Stimulated activated effector memory CD8-positive, alpha-beta T cell treated with anti-CD3 and anti-CD28 coated beads, Interleukin-12 subunit alpha, Interleukin-12 subunit beta, amount 100 ng/mL, for 72 hours (primary cell): ENCODE data around the gene PTGIS.

Experiments
- ATAC-seq: fragments of 150-1000 bp; cut with Tn5 transposase; 2 replicates; pipeline ENCODE4 v1.10.0; 2021
- DNase-seq, 2 donors: peaks; one replicate each; pipeline ENCODE4 v3.0.0; 2021 to 2022; ENCODE audit warnings: low spot score in 2 of 2
- H3K27ac Mint-ChIP-seq: one replicate; pipeline ENCODE4 v1.8.0; 2022; ENCODE audit warnings: mild to moderate bottlenecking, mixed read lengths
- H3K36me3 Mint-ChIP-seq: one replicate; pipeline ENCODE4 v1.8.0; 2022; ENCODE audit warnings: mild to moderate bottlenecking, mixed read lengths
- H3K4me1 Mint-ChIP-seq: one replicate; pipeline ENCODE4 v1.8.0; 2022; ENCODE audit warnings: mixed read lengths
- H3K4me3 Mint-ChIP-seq: one replicate; pipeline ENCODE4 v1.8.0; 2022; ENCODE audit warnings: mild to moderate bottlenecking, mixed read lengths
- H3K9me3 Mint-ChIP-seq: one replicate; pipeline ENCODE4 v1.8.0; 2022; ENCODE audit warnings: mixed read lengths

PTGIS gene

DNA sequence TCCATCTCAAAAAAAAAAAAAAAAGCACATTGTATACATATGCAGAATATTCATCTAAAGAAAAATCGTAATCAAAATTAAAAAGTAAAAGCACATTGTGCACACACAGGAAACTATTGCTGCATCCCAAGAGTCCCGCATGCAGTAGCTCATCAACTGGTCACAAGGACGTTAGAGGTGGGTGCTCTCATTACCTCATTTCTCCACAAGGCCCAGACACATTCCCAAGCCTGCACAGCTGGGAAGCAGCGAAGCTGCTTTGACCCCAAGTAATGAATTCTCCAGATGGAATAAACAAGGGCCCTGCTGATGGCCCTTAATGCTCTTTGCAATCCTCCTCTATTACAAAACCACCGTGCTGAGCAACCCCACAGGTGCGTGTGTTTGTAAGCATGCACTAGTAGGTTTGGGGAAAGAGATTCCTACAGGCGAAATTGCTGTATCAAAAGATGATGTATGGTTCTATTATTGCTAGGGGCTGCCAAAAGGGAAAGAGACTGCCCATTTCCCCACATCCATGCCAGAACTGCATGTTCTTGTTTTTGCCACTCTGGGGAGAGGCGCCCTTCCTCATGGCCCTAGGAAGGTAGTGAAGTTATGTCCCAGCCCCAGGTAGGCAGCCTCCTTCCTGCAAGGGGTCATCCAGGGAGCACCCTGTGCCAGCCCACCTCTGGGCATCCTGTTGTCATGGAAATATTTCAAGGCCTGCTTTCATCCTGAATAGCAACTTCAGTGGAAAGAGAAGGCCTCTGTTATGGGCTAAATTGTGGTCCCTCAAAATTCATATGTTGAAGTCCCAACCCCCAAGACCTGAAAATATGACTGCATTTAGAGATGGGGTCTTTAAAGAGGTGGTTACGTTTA lies 34.6 kb upstream of the PTGIS start:
- Mint-ChIP-seq H3K36me3 (peaks cover 74% of the 10 kb centered on the region), H3K9me3 (no peaks in the 10 kb centered on the region), H3K27ac (peak overlapping the region; percentile 32), H3K4me1 (peaks cover 27% of the 10 kb centered on the region), H3K4me3 (no peak overlapping the region)
- ATAC-seq = no peak
- DNase-seq = no peak

- Mint-ChIP-seq H3K4me1 (peaks cover 36% of the 10 kb centered on the region), H3K36me3 (peaks cover 85% of the 10 kb centered on the region), H3K9me3 (no peaks in the 10 kb centered on the region), H3K27ac (peak overlapping the region; percentile 88), H3K4me3 (no peak overlapping the region)
- no peak for DNase-seq
- no peak for ATAC-seq
Measured at GRCh38 chr20:49601153-49601924, 33.4 kb upstream of the PTGIS start.

DNA sequence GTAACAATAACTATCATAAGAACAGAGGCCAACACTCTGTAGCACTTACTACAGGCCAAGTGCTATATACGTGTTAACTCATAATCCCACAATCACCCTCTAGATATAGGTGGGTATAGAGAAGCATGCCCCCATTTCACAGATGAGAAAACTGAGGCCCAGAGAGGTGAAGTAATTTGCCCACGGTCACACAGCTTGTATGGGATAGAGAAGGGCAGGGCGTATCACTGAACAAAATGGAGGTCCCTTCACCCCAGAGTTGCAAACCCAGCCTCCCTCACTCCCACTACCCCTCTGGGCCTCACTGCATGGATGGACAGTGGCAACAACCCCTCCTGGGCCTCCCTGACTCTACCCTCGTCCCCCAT lies 31.8 kb upstream of the PTGIS start:
- H3K4me3 Mint-ChIP-seq = no peak overlapping the region
- H3K36me3 Mint-ChIP-seq = peaks cover 91% of the 10 kb centered on the region
- ATAC-seq (no peak), DNase-seq (no peak)
- H3K9me3 Mint-ChIP-seq = no peaks in the 10 kb centered on the region
- peak overlapping the region; percentile 88 for H3K27ac Mint-ChIP-seq
- H3K4me1 Mint-ChIP-seq = peaks cover 52% of the 10 kb centered on the region

DNA sequence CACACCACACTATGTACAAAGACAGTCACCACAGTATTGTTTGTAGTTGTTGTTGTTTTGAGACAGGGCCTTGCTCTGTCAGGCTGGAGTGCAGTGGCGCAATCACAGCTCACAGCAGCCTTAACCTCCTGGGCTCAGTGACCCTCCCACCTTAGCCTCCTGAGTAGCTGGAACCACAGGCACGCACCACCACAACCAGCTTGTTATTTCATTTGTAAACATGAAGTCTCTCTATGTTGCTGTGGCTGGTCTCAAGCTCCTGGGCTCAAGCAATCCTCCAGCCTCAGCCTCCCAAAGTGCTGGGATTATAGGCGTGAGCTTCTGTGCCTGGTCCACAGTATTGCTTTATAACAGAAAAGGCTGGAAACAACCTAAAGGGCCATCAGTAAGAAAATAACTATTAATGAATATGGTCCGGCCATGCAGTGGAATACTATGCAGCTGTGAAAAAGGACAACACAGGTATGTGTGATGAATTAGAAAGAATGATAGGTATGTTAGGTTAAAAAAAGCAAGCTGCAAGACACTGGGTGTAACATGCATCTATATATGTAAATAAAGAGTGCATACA lies 30.0 kb upstream of the PTGIS start:
- no peak for DNase-seq
- no peak for ATAC-seq
- Mint-ChIP-seq H3K9me3 (no peaks in the 10 kb centered on the region), H3K4me3 (peak overlapping the region; percentile 90), H3K27ac (peak overlapping the region; percentile 86), H3K36me3 (peaks cover 91% of the 10 kb centered on the region), H3K4me1 (peaks cover 70% of the 10 kb centered on the region)

DNA sequence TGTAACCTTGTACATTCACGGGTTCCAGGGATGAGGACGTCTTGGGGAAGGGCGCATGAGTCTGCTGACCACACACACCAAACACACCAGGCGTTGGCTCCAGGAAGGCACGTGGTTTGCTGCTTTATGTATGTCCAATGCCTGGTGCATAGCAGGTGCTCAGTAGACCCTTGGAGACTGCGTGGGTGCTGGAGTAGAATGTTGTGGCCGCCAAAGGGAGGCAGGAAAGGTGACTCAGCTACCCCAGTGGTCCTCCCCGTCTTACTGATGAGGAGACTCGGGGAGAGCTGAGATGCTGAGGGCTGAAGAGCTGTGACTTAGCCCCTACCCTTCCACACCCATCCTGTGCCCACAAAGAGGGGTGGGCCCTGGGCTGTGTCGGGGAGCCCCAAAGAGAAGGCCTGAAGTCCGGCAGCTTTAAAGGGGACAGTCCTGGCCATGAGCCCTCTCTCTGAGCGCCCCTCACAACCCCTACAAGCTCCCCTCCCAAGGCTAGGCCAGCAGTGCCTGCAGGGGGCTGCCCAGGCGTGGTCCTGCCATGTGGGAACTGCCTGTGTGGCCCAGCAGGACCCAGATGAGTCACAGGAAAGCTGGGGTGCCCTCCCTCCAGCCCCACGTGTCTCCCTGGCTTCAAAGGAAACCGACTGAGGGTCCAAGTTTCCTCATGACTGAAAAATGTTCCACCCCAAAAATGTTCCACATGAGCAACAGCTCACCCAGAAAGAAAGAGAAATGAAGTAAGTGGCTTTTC lies 28.0 kb upstream of the PTGIS start:
- H3K27ac Mint-ChIP-seq = peak overlapping the region; percentile 100
- H3K4me3 Mint-ChIP-seq = peak overlapping the region; percentile 90
- ATAC-seq = peak; percentile 78
- H3K4me1 Mint-ChIP-seq = peaks cover 85% of the 10 kb centered on the region
- H3K9me3 Mint-ChIP-seq = no peaks in the 10 kb centered on the region
- peak; percentile 64 to 92 for DNase-seq
- peaks cover 95% of the 10 kb centered on the region for H3K36me3 Mint-ChIP-seq

DNA sequence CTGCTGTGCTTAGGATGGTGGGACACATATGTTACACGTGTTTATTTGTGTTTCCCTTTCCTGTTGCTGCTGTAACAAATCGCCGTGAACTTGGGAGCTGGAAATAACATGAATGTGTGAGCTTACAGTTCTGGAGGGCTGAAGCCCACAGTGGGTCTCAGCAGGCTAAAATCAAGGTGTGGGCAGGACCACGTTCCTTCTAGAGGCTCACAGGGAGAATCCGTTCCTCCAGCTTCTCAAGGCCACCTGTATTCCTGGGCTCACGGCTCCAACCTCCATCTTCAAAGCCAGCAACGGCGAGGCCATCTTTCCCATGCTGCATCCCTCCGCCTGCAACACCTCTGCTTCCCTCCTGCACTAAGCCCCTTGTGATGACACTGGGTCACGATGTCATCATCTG lies 27.4 kb upstream of the PTGIS start:
- peak overlapping the region; percentile 90 for H3K4me3 Mint-ChIP-seq
- H3K9me3 Mint-ChIP-seq = no peaks in the 10 kb centered on the region
- H3K4me1 Mint-ChIP-seq = peaks cover 85% of the 10 kb centered on the region
- ATAC-seq = no peak
- peaks cover 95% of the 10 kb centered on the region for H3K36me3 Mint-ChIP-seq
- DNase-seq = no peak
- peak overlapping the region; percentile 100 for H3K27ac Mint-ChIP-seq

GRCh38 chr20:49594931-49595315 lies 27.0 kb upstream of the PTGIS start:
- Mint-ChIP-seq H3K27ac (peak overlapping the region; percentile 100), H3K36me3 (peaks cover 95% of the 10 kb centered on the region), H3K4me1 (peaks cover 86% of the 10 kb centered on the region), H3K4me3 (peak overlapping the region; percentile 90), H3K9me3 (peaks cover 4% of the 10 kb centered on the region)
- peak in 1 of 2 donors; percentile 74 for DNase-seq
- no peak for ATAC-seq

DNA sequence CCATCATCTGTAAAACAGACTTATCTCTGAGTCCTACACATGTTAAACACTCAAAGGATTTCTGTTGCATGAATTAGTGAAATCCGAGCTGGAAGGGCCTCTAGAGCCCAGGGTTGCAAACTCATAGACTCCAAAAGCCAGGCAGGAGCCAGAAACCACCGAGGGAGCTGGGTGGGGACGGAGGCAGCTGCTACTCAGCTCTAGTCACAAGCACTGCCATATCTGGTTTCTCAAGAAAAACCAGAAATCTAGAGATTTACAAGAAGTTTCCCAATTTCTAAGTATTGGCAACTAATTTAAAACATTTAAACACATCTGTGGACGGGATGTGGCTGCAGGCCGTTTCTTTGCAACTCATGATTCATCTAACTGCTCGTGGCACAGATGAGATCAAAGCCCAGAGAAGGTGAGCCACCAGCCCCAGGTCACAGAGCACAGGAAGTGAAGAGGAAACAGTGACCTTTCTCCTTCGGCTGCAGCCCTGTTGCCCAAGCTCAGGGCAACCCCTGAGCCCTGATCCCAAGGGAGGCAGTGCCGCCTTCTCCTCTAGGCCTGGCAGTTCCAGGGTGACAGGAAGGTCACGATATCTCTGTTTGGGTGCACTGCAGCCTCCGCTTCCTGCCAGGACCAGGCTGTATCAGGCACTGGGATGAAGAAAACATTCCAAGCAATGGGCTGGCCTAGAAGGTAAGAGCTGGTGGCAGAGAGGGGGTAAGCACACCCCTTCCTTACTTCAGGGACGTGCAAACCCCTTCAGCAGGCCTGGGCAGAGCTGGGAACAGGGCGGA lies 26.4 kb upstream of the PTGIS start:
- DNase-seq (peak; percentile 58 to 90), ATAC-seq (peak; percentile 78)
- peaks cover 6% of the 10 kb centered on the region for H3K9me3 Mint-ChIP-seq
- peak overlapping the region; percentile 100 for H3K27ac Mint-ChIP-seq
- H3K36me3 Mint-ChIP-seq = peaks cover 98% of the 10 kb centered on the region
- peaks cover 87% of the 10 kb centered on the region for H3K4me1 Mint-ChIP-seq
- H3K4me3 Mint-ChIP-seq = peak overlapping the region; percentile 90

GRCh38 chr20:49593466-49594142 lies 25.7 kb upstream of the PTGIS start:
- Mint-ChIP-seq H3K4me1 (peaks cover 90% of the 10 kb centered on the region), H3K4me3 (peak overlapping the region; percentile 90), H3K27ac (peak overlapping the region; percentile 100), H3K36me3 (peaks cover 99% of the 10 kb centered on the region), H3K9me3 (peaks cover 6% of the 10 kb centered on the region)
- peak; percentile 19 to 75 for DNase-seq
- ATAC-seq = no peak

DNA sequence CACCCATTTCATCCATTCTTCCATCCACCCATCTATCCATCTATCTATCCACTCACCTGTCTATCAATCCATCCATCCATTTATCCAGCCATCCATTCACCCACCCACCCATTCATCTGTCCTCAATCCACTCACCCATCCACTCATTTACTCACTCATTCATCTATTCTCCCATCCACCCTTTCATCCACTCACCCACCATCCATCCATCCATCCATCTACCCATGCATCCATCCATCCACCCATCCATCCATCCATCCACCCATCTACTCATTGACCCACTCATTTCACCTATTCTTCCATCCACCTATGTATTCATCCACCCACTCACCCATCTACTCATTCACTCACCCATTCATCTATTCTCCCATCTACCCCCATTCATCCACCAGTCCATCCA lies 24.2 kb upstream of the PTGIS start:
- Mint-ChIP-seq H3K36me3 (peaks cover 85% of the 10 kb centered on the region), H3K4me1 (peaks cover 87% of the 10 kb centered on the region), H3K27ac (peak overlapping the region; percentile 100), H3K4me3 (peak overlapping the region; percentile 90), H3K9me3 (peaks cover 6% of the 10 kb centered on the region)
- DNase-seq (no peak), ATAC-seq (no peak)

DNA sequence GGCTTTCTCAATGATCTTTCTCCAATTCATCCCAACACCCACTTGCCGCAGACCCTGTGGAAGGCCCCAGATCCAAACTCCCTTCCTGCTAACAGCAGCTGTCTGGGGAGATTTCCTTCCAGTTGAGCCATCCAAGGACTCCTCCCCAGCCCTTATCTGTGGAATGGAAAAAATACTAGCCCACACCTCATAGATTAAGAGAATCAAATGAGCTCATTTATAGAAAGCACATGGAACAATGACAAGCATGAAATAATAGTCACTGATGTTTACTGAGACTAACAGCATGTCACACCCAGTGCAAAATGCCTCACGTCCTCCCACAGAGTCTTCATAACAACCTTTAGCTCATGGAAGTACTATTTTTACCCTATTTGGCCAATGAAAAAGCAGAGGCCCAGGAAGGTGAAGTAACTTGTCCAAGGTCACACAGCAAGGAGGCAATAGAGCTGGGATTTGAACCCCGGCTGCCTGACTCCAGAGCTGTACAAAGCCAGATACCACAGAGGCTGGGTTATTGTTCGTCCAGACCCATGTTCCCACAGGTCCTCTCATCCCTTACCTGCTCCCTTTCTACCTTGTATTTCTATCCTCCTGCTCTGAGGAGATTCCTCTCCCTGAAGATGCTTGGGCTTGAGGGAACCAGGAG lies 23.4 kb upstream of the PTGIS start:
- ATAC-seq (peak; percentile 51), DNase-seq (peak in 1 of 2 donors; percentile 67)
- Mint-ChIP-seq H3K4me3 (peak overlapping the region; percentile 90), H3K9me3 (peaks cover 6% of the 10 kb centered on the region), H3K27ac (peak overlapping the region; percentile 100), H3K4me1 (peaks cover 82% of the 10 kb centered on the region), H3K36me3 (peaks cover 77% of the 10 kb centered on the region)

DNA sequence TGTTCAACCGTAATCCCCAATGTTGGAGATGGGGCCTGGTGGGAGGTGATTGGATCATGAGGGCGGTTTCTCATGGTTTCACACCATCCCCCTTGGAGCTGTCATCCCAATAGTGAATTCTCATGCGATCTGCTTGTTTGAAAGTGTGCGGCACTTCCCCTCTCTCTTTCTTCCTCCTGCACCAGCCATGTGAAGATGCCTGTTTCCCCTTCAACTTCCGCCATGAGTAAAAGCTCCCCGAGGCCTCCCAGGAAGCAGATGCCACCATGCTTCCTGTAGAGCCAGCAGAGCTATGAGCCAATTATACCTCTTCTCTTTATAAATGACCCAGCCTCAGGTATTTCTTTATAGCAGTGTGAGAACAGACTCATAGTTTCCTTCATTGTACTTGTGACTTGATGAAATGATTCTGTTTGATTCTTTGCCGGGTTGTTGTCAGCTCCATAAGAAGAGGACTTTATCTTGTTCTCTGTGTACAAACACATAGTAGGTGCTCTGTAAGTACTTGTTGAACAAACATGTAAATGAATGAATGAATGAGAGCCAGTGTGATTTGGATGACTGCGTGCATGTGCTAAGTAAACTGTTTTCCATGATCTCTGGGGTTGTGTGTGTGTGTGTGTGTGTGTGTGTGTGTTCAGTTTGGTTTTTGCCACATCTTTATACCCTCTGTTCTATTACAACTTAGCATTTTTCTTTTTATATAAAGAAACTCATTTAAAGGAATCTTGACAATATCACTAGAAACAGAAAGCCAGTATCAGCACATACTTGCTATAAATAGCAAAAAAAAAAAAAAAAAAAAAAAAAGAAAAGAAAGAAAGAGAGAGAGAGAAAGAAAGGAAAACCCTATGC lies 22.5 kb upstream of the PTGIS start:
- Mint-ChIP-seq H3K4me1 (peaks cover 78% of the 10 kb centered on the region), H3K9me3 (peaks cover 6% of the 10 kb centered on the region), H3K4me3 (peak overlapping the region; percentile 90), H3K36me3 (peaks cover 68% of the 10 kb centered on the region), H3K27ac (peak overlapping the region; percentile 100)
- DNase-seq (no peak), ATAC-seq (no peak)

GRCh38 chr20:49589747-49590146 lies 21.8 kb upstream of the PTGIS start:
- Mint-ChIP-seq H3K36me3 (peaks cover 61% of the 10 kb centered on the region), H3K27ac (peak overlapping the region; percentile 100), H3K4me1 (peaks cover 78% of the 10 kb centered on the region), H3K4me3 (peak overlapping the region; percentile 90), H3K9me3 (peaks cover 6% of the 10 kb centered on the region)
- DNase-seq = no peak
- no peak for ATAC-seq
